ENCODE results near the gene BTBD10.
"Not testable (repeated sequence)": the region's sequence is repeated elsewhere in the genome, so short reads cannot be mapped to it uniquely, and the experiment has no call there.

The BTBD10 gene

DNA sequence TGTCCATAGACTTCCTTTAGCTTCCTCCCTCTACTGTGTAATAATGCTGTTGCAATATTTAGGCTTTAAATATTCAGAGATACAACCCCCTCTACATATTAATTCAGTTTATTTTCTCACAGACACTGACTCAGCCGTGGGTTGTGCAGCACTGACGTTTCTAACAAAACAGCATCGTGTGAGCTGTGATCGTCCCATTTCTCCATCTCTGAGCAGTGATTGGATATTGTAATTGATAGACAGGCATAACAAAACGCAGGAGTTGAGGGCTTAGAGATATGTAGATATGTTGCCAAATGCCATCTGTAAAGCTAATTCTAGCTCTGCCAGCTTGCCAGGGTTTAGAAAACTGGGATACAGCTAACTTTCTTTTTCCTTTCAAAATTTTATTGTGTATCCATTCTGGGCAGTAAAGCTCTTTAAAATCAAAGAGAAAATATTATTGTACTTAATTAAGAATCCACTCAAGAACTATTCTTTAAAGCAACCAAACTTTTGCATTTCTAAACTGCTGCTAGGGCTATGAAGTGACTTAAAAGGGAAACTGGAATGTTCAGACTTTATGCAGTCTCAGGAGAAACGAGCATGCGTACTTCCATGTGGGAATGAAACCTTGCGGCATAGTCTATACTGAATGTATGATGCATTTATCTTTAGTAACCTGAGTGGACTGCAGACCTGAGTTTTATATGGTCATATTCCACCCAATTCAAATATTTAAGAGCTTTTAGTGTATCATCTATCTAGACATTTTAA, 22.7 kb downstream of the BTBD10 start:
- DNase-seq (ENCODE audit: low read depth in 2 of 2), result no peak

DNA sequence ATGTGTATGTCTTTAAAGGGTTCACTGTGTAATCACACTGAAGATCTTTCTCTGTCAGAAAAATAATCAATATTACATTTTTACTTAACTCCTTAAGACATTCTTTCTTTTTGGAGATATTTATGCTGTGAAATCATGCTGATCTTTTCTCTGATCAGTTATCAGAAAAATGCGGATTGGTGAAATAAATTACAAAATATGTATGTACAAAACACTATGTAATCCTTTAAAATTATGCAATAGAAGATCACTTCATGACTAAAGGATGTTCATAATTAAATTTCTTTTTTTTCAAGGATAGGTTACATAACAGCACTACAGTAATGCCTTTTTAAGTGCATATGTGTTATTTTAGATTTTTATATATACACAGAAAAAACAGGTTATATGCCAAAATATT, 24.7 kb downstream of the BTBD10 start:
- DNase-seq (ENCODE audit: low read depth in 2 of 2), result no peak

GRCh38 chr11:13436836-13437235, 26.2 kb downstream of the BTBD10 start:
- DNase-seq (ENCODE audit: low read depth in 2 of 2), result not testable (repeated sequence)

DNA sequence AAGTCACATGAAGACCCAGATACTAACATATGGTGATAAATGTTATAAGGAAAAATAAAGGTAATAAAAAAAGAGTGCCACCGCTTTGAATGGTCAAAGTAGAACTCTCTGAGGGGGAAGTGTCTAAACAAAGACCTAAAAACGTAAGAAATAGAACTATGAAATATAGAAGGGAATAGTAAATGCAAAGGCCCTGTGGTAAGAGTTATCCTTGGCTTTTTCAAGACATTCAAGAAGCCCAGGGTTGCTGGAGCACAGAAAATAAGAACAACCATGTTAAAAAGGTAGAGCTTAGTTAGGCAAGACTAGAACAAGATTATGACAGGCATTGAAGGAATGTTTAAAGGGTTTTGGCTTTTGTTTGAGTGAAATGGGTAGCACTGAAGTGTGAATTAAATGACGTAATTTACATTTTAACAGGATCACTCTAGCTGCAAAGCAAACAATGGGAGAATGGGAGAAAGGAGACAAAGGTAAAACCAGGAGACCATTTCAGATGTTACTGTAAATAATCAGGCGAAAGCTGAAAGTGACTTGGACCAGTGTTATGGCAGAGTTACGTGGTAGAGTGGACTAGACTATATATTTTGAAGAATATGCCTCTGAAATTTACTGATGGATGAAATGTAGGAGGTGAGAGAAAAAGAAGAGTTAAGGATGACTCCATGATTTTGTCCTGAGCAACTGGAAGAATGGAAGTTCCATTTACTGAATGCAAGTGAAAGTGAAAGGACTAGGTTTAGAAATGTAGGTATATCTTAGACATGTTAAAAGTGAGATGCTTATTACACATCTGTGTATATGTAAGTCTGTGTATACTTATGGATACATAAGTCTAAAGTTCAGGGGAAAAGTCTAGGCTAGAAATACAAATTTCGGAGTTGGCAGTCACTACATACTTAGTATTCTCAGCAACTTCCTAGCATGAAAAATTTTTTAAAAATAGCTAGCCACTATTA, 28.5 kb downstream of the BTBD10 start:
- DNase-seq (ENCODE audit: low read depth in 2 of 2), result no peak

DNA sequence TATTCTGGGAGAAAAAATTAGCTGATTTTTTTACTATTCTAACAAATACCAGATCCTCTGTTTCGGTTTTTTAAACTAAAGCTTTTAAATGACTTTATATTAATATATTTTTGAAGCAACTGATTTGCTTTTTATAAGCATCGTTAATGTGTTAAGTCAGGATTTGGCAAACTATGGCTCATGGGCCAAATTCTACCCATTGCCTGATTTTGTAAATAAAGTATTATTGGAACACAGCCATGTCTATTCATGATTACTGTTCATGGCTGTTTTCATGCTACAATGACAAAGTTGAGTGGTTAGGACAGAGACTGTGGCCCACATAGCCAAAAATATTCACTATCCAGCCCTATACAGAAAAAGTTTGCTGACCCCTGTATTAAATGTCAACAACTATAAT, 29.6 kb downstream of the BTBD10 start:
- DNase-seq (ENCODE audit: low read depth in 2 of 2), result no peak

GRCh38 chr11:13429836-13430235, 33.2 kb downstream of the BTBD10 start:
- no peak for DNase-seq (ENCODE audit: low read depth in 2 of 2)

GRCh38 chr11:13429288-13429687, 33.7 kb downstream of the BTBD10 start:
- no peak for DNase-seq (ENCODE audit: low read depth in 2 of 2)

DNA sequence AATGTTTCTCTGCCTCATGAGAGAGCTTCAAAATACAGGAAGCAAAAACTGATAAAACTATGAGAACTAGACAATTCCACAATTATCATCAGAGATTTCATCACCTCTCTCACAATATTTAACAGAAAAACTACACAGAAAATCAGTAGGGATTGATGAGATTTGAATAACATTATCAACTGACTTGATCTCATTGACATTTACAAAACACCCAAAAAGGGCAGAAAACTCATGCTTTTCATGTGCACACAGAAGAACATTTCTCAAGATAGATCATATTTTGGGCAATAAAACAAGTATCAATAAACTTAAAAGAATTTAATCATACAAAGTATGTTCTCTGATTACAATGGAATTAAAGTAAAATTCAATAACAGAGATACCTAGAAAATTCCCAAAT, 35.6 kb downstream of the BTBD10 start:
- DNase-seq (ENCODE audit: low read depth in 2 of 2), result no peak

DNA sequence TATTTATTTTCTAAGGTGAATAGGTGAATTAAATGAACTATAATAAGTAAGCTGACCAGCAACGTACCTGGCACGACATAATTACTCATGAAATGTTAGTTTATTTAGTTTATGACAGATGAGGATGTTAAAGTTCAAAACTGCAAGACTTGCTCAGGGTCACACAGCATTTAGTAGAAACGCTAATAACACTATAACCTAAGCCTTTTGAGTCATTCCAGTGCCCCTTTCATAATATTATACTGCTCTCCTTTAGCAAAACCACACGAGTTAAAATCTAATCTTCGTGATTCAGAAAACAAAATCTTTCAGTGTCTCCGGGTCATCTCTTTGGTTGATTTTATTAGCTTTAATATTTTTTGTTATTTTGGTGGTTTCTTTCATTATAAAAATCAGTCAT, 39.6 kb downstream of the BTBD10 start:
- DNase-seq (ENCODE audit: low read depth in 2 of 2), result no peak

GRCh38 chr11:13421561-13421960, 41.5 kb downstream of the BTBD10 start:
- no peak for DNase-seq (ENCODE audit: low read depth in 2 of 2)

GRCh38 chr11:13415201-13415600, 47.8 kb downstream of the BTBD10 start:
- DNase-seq (ENCODE audit: low read depth in 2 of 2), result no peak

DNA sequence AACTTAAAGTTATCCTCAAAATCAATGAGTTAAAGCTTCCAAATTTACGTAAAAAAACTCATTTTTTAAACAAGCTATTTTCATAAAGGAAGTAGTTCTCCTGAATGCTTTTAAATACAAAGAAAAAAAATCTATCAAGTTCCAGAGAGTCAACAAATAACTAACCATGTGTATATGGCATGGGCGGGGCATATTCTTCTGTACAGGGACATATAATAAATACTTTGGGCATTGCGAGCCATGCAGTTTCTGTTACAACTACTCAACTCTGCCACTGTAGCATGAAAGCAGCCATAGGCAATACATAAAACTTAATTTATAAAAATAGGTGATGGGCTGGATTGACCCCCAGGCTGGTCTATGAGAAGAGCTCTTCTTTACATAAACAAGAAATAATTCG, 57.8 kb downstream of the BTBD10 start:
- DNase-seq (ENCODE audit: low read depth in 2 of 2), result no peak

DNA sequence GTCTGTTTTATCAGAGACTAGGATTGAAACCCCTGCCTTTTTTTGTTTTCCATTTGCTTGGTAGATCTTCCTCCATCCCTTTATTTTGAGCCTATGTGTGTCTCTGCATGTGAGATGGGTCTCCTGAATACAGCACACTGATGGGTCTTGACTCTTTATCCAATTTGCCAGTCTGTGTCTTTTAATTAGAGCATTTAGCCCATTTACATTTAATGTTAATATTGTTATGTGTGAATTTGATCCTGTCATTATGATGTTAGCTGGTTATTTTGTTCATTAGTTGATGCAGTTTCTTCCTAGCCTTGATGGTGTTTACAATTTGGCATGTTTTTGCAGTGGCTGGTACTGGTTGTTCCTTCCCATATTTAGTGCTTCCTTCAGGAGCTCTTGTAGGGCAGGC, 64.7 kb downstream of the BTBD10 start:
- DNase-seq (ENCODE audit: low read depth in 2 of 2), result not testable (repeated sequence)

GRCh38 chr11:13391217-13391616, 71.8 kb downstream of the BTBD10 start:
- no peak for DNase-seq (ENCODE audit: low read depth in 2 of 2)

DNA sequence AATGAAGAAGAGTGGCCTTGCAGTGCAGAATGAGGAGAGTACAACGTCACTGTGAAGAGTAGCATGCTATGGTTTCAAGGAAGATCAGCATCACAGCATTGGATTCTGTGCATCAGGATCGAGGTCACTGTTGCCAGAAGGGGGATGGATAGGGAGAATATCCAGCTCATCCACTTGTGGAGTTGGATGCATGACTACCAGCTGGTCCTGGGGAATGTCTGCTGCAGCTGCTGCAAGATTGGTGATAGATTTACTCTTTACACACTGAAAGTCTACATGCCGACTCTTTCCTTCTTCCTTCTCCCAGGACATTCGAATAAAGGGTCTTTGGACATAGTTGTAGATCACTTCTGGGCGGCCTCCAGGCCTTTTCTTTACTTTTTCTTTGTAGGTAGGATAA, 74.3 kb downstream of the BTBD10 start:
- DNase-seq (ENCODE audit: low read depth in 2 of 2), result no peak

DNA sequence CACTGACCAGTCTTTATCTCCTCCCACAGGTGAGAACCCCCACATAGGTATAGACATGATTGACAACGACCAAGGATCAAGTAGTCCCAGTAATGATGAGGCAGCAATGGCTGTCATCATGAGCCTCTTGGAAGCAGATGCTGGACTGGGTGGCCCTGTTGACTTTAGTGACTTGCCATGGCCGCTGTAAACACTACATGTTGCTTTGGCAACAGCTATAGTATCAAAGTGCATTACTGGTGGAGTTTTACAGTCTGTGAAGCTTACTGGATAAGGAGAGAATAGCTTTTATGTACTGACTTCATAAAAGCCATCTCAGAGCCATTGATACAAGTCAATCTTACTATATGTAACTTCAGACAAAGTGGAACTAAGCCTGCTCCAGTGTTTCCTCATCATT, 76.5 kb downstream of the BTBD10 start:
- DNase-seq (ENCODE audit: low read depth in 2 of 2), result no peak

DNA sequence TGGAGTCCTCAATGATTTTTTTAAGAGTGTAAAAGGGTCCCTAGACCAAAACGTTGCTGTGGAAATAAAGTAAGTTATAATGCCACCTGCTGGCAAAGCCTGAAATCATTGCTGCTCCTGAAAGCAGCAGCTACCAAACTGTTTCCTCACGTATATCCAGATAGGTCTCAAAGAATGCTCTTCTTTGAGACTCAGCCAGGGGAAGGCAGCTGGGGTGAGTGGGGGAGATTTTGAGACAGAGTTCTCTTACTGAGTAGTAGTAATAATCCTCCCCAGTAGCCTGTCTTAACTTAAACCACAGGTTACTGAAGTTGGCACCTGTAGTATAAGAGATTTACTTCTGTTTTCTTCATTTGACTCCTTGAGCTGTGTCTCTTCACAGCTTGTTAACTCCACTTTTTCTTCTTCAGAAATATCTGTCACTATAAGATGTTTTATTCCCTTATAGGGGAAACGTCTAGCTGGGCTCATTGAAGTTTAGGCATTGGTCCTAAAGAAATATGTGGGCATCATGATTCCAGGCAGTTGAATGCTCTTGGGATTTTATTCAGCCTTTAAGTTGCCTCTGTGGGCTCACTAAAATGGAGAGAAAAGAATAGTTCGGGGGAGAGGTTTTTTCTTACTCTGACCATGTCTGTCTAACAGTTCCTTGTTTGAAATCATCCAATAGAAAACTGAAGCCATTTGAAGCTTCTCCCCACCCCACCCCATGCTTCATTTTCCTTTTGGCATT, 77.9 kb downstream of the BTBD10 start:
- no peak for DNase-seq (ENCODE audit: low read depth in 2 of 2)

GRCh38 chr11:13382751-13383150, 80.3 kb downstream of the BTBD10 start:
- DNase-seq (ENCODE audit: low read depth in 2 of 2), result no peak

GRCh38 chr11:13380731-13381130, 82.3 kb downstream of the BTBD10 start:
- no peak for DNase-seq (ENCODE audit: low read depth in 2 of 2)

- no peak for DNase-seq (ENCODE audit: low read depth in 2 of 2)
These were observed 84.7 kb downstream of the BTBD10 start for GRCh38 chr11:13378316-13378715.

DNA sequence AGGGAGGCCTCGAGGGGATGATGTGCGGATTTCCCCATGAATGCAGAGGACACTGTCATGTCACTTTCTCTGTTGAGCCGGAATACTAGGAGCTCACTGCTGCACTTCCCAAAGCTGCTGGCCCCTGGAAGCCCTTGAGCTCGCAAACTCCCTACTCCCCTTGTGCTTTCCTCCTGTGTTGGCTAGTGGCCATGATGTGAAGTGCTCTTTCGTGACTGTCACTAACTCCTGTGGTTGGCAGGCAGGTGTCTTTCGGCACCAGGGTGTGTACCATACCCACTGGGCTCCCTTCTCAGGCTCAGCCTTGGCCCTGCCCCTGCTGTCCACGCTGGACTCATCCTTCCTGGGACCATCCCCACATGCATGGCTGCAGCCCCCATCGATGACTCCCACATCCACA, 86.2 kb downstream of the BTBD10 start:
- no peak for DNase-seq (ENCODE audit: low read depth in 2 of 2)

DNA sequence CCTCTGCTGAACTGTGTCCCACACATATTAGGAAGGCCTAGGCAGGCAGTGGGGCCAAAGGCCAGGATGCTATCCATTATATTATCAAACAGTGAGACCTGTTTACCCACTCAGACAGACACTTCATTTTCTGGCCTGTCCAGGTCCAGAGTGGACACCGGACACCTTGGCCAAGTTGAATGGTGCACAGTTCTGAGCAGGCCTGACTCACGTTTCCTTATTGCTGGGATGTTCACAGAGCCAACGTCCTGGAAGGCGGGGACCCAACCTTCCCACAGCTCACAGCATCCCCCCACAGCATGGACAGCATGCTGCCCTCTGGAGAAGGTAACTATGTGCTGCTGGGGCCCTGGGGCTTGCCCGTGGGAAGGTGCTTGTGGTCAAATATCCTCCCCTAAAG, 86.6 kb downstream of the BTBD10 start:
- DNase-seq (ENCODE audit: low read depth in 2 of 2), result no peak

All from stimulated activated CD8-positive, alpha-beta memory T cell treated with anti-CD3 and anti-CD28 coated beads, Interleukin-15, amount 100 ng/mL, for 48 hours (primary cell).